ENCODE data around the gene RUNX2.

The RUNX2 gene

DNA sequence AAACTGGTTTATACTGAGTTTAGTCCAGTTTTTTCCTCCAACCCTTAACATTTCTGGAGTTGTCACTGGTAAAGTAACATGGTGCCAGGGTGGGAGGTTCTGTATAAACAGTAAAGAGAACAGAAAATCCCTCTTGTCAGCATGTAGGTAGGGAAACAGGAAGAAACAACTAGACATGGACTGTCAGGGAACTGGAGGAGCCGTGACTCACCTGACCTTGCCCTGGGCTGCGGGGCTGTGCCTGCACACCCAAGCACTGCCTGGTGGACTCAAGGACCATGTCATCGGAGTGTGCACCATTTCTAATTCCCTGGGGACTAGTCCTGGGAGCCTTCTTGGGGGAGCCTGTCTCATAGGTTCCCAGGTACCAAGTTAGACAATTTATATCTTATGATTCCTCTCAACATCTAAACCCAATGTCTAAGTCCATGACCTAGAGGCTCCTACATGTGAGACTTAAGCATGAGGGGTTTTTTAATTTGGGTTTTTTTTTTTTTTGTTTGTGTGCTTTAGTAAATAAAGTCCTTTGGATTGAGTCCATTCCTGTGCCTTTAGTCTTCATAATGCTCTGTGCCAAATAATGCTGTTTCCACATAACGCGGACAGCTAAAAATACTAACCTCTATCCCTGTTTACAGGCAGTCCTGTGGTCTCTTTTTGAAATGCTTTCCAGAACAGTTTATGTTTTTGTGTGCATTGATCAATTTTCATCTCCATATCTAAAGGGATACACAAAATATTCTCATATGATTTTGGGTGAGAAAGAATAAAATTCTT, 186.5 kb downstream of the RUNX2 start:
- FAIRE-seq: no peak
- TF ChIP-seq TAF1 (IDR thresholded peaks at IDR 0.05; ENCODE audit: borderline replicate concordance, low read depth, low read length) (no peak), POLR2AphosphoS5 (IDR thresholded peaks at IDR 0.05; ENCODE audit: low read depth, low read length) (no peak), POLR2A (IDR thresholded peaks at IDR 0.05; ENCODE audit: low read depth, low read length) (no peak)
- DNase-seq (ENCODE audit: insufficient read length): no peak

DNA sequence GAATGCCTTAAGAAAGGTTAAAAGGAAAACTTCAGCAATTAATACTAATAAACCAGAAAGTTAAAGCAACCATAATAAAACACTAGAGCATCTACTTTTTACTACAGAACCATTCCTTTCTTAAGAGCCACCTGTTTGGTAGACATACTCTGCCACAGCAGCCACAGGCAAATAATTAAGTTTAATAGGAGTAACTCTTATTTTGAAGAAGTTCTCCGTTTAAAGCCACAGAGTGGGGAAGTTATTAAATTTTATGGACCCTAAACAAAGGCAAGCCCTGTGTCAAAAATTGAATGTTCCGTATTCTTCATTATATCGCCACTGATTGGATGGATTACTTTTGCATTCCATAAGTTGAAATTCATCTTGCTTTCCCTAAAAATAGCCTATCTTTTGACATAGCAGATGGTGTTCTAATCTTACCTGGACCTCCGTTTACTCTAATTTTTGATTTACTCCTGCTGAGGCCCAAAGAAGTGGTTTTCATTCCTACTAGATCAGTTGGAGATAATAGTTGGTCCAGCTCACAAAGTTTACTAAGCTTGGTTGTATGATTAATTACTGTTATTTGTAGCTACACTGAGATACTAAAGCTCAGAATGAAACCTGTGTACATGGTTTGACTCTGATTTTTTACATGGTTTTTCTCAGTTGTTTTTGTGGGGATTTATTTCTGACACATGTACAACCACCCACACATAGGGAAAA, 190.0 kb downstream of the RUNX2 start:
- FAIRE-seq (no peak), DNase-seq (ENCODE audit: insufficient read length) (no peak)

DNA sequence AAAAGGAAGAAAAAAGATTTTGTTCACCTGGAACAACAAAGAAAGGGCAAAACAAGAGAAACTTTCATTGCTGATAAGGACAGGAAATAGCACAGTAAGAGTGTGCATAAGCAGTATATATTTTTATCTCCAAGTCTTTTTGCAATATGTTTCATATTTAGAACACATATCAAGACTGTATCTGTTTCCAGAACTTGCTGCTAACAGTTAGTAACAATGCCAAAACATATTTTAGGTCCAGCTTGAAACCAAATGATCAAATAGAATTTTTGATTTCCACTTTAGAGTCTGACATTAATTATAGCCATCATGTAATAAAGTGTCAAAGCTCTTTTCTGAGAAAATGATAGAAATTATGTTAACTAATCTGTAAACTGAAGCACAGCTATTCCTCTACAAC, 193.1 kb downstream of the RUNX2 start:
- no peak for TF ChIP-seq TAF1 (IDR thresholded peaks at IDR 0.05; ENCODE audit: borderline replicate concordance, low read depth, low read length)
- no peak for TF ChIP-seq POLR2AphosphoS5 (IDR thresholded peaks at IDR 0.05; ENCODE audit: low read depth, low read length)
- TF ChIP-seq POLR2A (IDR thresholded peaks at IDR 0.05; ENCODE audit: low read depth, low read length): no peak
- no peak for FAIRE-seq
- DNase-seq (ENCODE audit: insufficient read length): no peak

More for the DNA sequence above, 190.0 kb downstream of the RUNX2 start:
- TF ChIP-seq TAF1 (IDR thresholded peaks at IDR 0.05; ENCODE audit: borderline replicate concordance, low read depth, low read length) (no peak), POLR2A (IDR thresholded peaks at IDR 0.05; ENCODE audit: low read depth, low read length) (no peak)

DNA sequence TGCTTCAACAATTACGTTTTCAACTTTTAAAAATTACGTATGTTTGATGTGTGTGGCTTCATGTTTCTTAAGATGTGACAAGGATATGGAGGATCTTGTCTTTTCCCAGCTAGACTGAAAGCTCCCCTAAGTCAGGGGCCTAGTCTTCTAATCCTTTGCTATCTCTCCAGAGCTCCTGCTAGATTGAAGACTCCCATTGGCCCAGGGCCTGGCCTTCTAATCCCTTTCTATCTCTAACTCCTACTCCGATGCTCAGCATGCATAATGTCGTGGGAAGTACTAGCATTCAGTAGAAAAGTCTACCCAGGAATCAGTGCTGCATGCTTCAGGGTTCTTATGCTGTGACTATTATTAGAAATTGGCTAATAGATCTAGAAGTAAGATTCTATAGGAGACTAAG, 194.4 kb downstream of the RUNX2 start:
- FAIRE-seq: no peak
- TF ChIP-seq POLR2AphosphoS5 (IDR thresholded peaks at IDR 0.05; ENCODE audit: low read depth, low read length): no peak
- no peak for DNase-seq (ENCODE audit: insufficient read length)

DNA sequence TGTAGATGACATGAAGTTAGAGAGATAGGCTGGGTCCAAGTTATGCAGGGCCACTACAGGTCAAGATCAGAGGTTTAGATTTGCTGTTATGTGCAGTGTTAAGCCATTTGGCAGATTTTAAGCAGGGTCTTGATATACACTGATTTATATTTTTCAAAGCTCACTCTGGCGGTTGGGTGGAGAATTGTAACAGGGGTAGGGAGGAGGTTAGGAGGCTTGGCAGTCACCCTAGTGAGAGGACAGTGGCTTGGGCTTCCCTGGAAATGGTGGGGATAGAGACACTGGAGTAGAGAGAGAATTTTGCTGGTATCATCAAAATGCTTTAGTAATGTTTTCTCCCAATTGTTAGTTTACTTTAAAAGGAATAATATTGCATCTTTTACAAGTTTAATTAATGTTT, 199.1 kb downstream of the RUNX2 start:
- no peak for TF ChIP-seq TAF1 (IDR thresholded peaks at IDR 0.05; ENCODE audit: borderline replicate concordance, low read depth, low read length)
- FAIRE-seq (no peak), DNase-seq (ENCODE audit: insufficient read length) (no peak)

DNA sequence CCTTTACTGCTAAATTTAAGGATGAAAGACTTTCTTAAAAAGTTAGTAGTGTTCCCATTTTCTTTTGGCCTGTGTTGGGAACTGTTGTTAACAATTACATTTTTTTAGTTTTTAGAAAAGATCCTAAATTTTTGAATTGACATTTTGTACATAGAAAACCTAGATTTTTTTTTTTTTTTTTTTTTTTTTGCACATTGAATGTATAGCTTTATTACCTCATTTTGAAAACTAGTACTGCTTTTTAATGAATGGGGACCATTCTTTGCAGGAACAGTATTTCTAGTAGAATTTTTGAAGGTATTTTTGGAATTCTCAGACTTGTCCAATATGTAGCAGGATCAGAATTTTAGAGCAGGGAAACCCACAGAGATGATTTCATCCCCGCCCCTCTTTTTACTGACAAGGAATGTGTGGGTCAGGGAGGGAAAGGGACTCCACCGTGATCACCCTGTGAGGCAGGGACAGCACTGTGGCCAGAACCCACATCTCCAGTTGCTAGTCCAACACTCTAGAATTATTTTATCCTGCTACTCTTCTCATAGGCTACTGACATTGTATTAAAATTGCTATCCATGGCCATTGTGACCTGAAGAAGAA, 204.0 kb downstream of the RUNX2 start:
- TF ChIP-seq POLR2AphosphoS5 (IDR thresholded peaks at IDR 0.05; ENCODE audit: low read depth, low read length) (no peak), TAF1 (IDR thresholded peaks at IDR 0.05; ENCODE audit: borderline replicate concordance, low read depth, low read length) (no peak), POLR2A (IDR thresholded peaks at IDR 0.05; ENCODE audit: low read depth, low read length) (no peak)
- FAIRE-seq: no peak
- DNase-seq (ENCODE audit: insufficient read length): no peak

DNA sequence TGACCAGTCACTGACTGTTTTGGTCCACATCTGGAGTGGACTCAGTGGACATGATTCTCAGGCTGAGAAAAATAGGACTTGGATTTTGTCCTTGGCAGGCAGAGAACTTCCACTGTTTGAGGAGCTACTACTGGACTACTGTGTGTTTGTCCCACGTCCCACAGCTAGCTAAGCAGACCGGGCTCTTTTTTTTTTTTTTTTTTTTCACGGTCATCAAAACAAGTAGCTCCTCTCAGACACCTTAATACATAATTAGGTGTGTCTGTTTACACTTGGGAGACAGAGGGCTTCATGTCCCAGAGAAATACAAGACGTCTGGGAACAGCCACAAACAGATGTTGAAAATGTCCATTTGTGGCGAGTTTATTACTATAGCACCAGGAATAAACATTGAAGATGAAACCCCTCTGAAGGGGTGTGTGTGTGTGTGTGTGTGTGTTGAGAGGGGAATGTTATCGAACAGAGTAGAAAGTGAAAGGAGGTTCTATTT, 204.6 kb downstream of the RUNX2 start:
- TF ChIP-seq POLR2A (IDR thresholded peaks at IDR 0.05; ENCODE audit: low read depth, low read length) (no peak), TAF1 (IDR thresholded peaks at IDR 0.05; ENCODE audit: borderline replicate concordance, low read depth, low read length) (no peak), POLR2AphosphoS5 (IDR thresholded peaks at IDR 0.05; ENCODE audit: low read depth, low read length) (no peak)
- FAIRE-seq (no peak), DNase-seq (ENCODE audit: insufficient read length) (no peak)

GRCh38 chr6:45533386-45533785, 205.3 kb downstream of the RUNX2 start:
- TF ChIP-seq POLR2AphosphoS5 (IDR thresholded peaks at IDR 0.05; ENCODE audit: low read depth, low read length) (no peak), TAF1 (IDR thresholded peaks at IDR 0.05; ENCODE audit: borderline replicate concordance, low read depth, low read length) (no peak), POLR2A (IDR thresholded peaks at IDR 0.05; ENCODE audit: low read depth, low read length) (no peak)
- DNase-seq (ENCODE audit: insufficient read length): no peak
- FAIRE-seq: no peak

- FAIRE-seq (no peak), DNase-seq (ENCODE audit: insufficient read length) (no peak)
- TF ChIP-seq POLR2A (IDR thresholded peaks at IDR 0.05; ENCODE audit: low read depth, low read length) (no peak), POLR2AphosphoS5 (IDR thresholded peaks at IDR 0.05; ENCODE audit: low read depth, low read length) (no peak), TAF1 (IDR thresholded peaks at IDR 0.05; ENCODE audit: borderline replicate concordance, low read depth, low read length) (no peak)
Observed at GRCh38 chr6:45535933-45536332, 207.8 kb downstream of the RUNX2 start.

DNA sequence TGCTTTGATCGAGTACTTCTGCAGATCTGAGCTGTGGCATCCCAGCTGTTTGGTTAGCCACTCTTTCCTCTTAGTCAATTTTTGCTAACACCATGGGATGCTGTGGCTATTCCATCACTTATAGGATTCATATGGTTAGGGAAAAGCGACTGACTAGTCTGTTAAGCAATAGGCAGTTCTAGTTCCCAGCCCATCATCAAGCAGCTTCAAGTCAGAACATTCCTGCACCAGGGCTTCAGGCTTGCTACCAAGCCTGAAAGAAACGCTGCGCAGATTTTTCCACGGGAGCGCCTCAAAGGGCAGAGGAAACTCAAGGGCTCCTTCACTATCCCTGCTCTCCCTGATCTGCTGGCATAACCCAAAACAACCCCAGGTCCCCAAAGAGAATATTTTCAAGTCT, 209.4 kb downstream of the RUNX2 start:
- TF ChIP-seq TAF1 (IDR thresholded peaks at IDR 0.05; ENCODE audit: borderline replicate concordance, low read depth, low read length) (no peak), POLR2AphosphoS5 (IDR thresholded peaks at IDR 0.05; ENCODE audit: low read depth, low read length) (no peak), POLR2A (IDR thresholded peaks at IDR 0.05; ENCODE audit: low read depth, low read length) (no peak)
- DNase-seq (ENCODE audit: insufficient read length) (no peak), FAIRE-seq (no peak)

GRCh38 chr6:45538641-45539547, 210.8 kb downstream of the RUNX2 start:
- DNase-seq (ENCODE audit: insufficient read length) (no peak), FAIRE-seq (no peak)
- TF ChIP-seq TAF1 (IDR thresholded peaks at IDR 0.05; ENCODE audit: borderline replicate concordance, low read depth, low read length) (no peak), POLR2AphosphoS5 (IDR thresholded peaks at IDR 0.05; ENCODE audit: low read depth, low read length) (no peak), POLR2A (IDR thresholded peaks at IDR 0.05; ENCODE audit: low read depth, low read length) (no peak)
